ENCODE results near the gene HOXB5. TPM values are rescaled to one million over a fixed set of nuclear protein-coding genes. Genes with fewer than 3 reads are reported as not detected.

The HOXB5 gene
- total and polyA plus RNA-seq, 2 of the 4 experiments (the other 2 are of a cell fraction) = 0.54 to 18.0 TPM

- peak overlapping the region; percentile 100 for H3K9ac ChIP-seq (ENCODE audit: low read depth, low read length)
- peak overlapping the region; percentile 86 for H2AK9ac ChIP-seq (replicated peaks; ENCODE audit: low read depth, low read length, poor library complexity)
- peak overlapping the region; percentile 100 for H3K56ac ChIP-seq (ENCODE audit: extremely low read depth, insufficient read depth, low read length)
- peaks cover 19% of the 10 kb centered on the region; the same call in 1 of the 2 replicates for H3K36me3 ChIP-seq (ENCODE audit: control insufficient read depth, insufficient read depth, low read length)
- H3K4ac ChIP-seq (ENCODE audit: low read depth, low read length) = peak overlapping the region; percentile 99
- no peaks in the 10 kb centered on the region for H3K9me3 ChIP-seq (ENCODE audit: control insufficient read depth, insufficient read depth, low read length)
- H3K4me2 ChIP-seq (ENCODE audit: low read depth, low read length) = peak overlapping the region; percentile 98
- H3K23ac ChIP-seq (ENCODE audit: low read depth, low read length) = peak overlapping the region; percentile 100
- H4K20me1 ChIP-seq (ENCODE audit: insufficient read depth, low read length) = peaks cover 2% of the 10 kb centered on the region; the same call in 1 of the 2 replicates
- H3K4me1 ChIP-seq (ENCODE audit: control insufficient read depth, insufficient read depth, low read length) = peaks cover 9% of the 10 kb centered on the region
- WGBS, 2 experiments (ENCODE audit: extremely low coverage in 2 of 2, insufficient read length in 1 of 2) = 0% methylated on average over 1 of the region's 10 CpGs; no CpG with 5 or more reads in 1 of the 2 experiments
- no peaks in the 10 kb centered on the region for H3K9me1 ChIP-seq (ENCODE audit: insufficient read depth, low read length)
- in situ Hi-C loops (cut with MboI; ENCODE audit: low sequenced_read_pairs) (loop anchor here (10.0 kb wide), 1 partner anchor 567 kb away; no protein-coding TSS in a partner anchor), dilution Hi-C loops (cut with HindIII; ENCODE audit: low sequenced_read_pairs, unreplicated experiment) (no loop called here), intact Hi-C loops (cut with micrococcal nuclease) (loop anchor here (2.0 kb wide), 1 partner anchor 21 kb away; no protein-coding TSS in a partner anchor)
- TF ChIP-seq RFX5 (IDR thresholded peaks at IDR 0.05; ENCODE audit: low read depth, low read length) = no peak
- H2AFZ ChIP-seq (replicated peaks; ENCODE audit: low read length, poor library complexity) = peak overlapping the region; percentile 37
- H3K27me3 ChIP-seq (ENCODE audit: control insufficient read depth, insufficient read depth, low read length) = no peaks in the 10 kb centered on the region
- ChIA-PET CTCF (interaction anchor here (0.6 to 1.0 kb wide), 2 partner anchors 21 to 45 kb away, joined by 4 to 5 read pairs; no protein-coding TSS in a partner anchor), POLR2A (ENCODE audit: unreplicated experiment) (interaction anchor here (0.5 to 3.1 kb wide), 7 partner anchors 9 to 205 kb away, joined by 3 to 14 read pairs (median 4); no protein-coding TSS in a partner anchor)
- peak overlapping the region; percentile 99 for H4K91ac ChIP-seq (ENCODE audit: insufficient read depth, low read depth, low read length)
- DNase-seq = peak; percentile 23
- H2BK20ac ChIP-seq (ENCODE audit: low read depth, low read length) = peak overlapping the region; percentile 71
- H2AK5ac ChIP-seq (ENCODE audit: low read depth, low read length) = peak overlapping the region; percentile 98
- peak overlapping the region; percentile 99 for H3K14ac ChIP-seq (replicated peaks; ENCODE audit: low read depth, low read length)
- peak overlapping the region; percentile 96 to 99 for H4K8ac ChIP-seq (ENCODE audit: low read depth in 2 of 2, low read length in 2 of 2)
- peak overlapping the region; percentile 99 for H2BK5ac ChIP-seq (ENCODE audit: low read depth, low read length, poor library complexity, severe bottlenecking)
- peak overlapping the region; percentile 89 for H4K5ac ChIP-seq (ENCODE audit: low read depth, low read length)
- peak overlapping the region; percentile 96 for H3K18ac ChIP-seq (ENCODE audit: low read depth, low read length)
- no peaks in the 10 kb centered on the region for H3K79me1 ChIP-seq (ENCODE audit: low read depth in 1 of 2, low read length in 2 of 2)
- no peak for ATAC-seq (ENCODE audit: low read depth)
- H2BK120ac ChIP-seq (ENCODE audit: low read depth, low read length) = peak overlapping the region; percentile 97
- no TSS peak for BruUV-seq (replicated peaks)
- peak overlapping the region; percentile 91 for H3K4me3 ChIP-seq (ENCODE audit: insufficient read depth, low read depth, low read length)
- H2BK15ac ChIP-seq (ENCODE audit: low read depth, low read length) = peak overlapping the region; percentile 95
- H3K27ac ChIP-seq (ENCODE audit: insufficient read depth, low read length) = peak overlapping the region; percentile 99
Observed at GRCh38 chr17:48591255-48592056, 2.1 kb downstream of the HOXB5 start.
